Spleen (tissue), 11 donors: Measurements from ENCODE around the gene STON1. TPM values are rescaled to one million over a fixed set of nuclear protein-coding genes. Genes with fewer than 3 reads are reported as not detected.

Experiments used
- DNase-seq: peaks from one replicate; pipeline ENCODE4 v3.0.0-alpha.2; 2020
- H3K27ac ChIP-seq, 8 donors: fragments of 200-600 bp; sonication (generic) in 7 of 8; 1 replicate in 4 of 8; 2 replicates in 4 of 8; pipeline versions ENCODE4 v1.5.0 to v1.8.0; 2016 to 2021; ENCODE audit warnings: inconsistent platforms in 4 of 8, mild to moderate bottlenecking in 4 of 8, moderate library complexity in 1 of 8
- H3K27me3 ChIP-seq, 7 donors: fragments of 200-600 bp; sonication (generic) in 6 of 7; replicated peaks in 1 of 7; 1 replicate in 4 of 7; 2 replicates in 3 of 7; pipeline versions ENCODE4 v1.5.0 to v1.8.0; 2016 to 2021; ENCODE audit warnings: inconsistent platforms in 3 of 7, mild to moderate bottlenecking in 1 of 7
- H3K36me3 ChIP-seq, 6 donors: fragments of 200-600 bp; sonication (generic) in 5 of 6; 1 replicate in 4 of 6; 2 replicates in 2 of 6; pipeline versions ENCODE4 v1.5.0 to v1.8.0; 2016 to 2021; ENCODE audit warnings: inconsistent platforms in 2 of 6
- H3K4me1 ChIP-seq, 6 donors: fragments of 200-600 bp; sonication (generic) in 5 of 6; 1 replicate in 3 of 6; 2 replicates in 3 of 6; pipeline versions ENCODE4 v1.5.0 to v1.8.0; 2016 to 2021; ENCODE audit warnings: inconsistent platforms in 3 of 6
- H3K4me3 ChIP-seq, 8 donors: fragments of 200-600 bp; sonication (generic) in 7 of 8; 1 replicate in 4 of 8; 2 replicates in 4 of 8; pipeline versions ENCODE4 v1.5.0 to v1.8.0; 2016 to 2021; ENCODE audit warnings: inconsistent platforms in 4 of 8, mild to moderate bottlenecking in 4 of 8, moderate library complexity in 2 of 8
- H3K9me3 ChIP-seq, 8 donors: fragments of 200-600 bp; sonication (generic) in 7 of 8; 1 replicate in 4 of 8; 2 replicates in 4 of 8; pipeline versions ENCODE4 v1.5.0 to v1.8.0; 2016 to 2021; ENCODE audit warnings: inconsistent platforms in 4 of 8
- CTCF ChIP-seq, 11 experiments: fragments of 200-600 bp in 7 of 11; fragments of 450-650 bp in 4 of 11; sonication (generic) in 4 of 11; IDR thresholded peaks in 8 of 11; conservative IDR thresholded peaks in 3 of 11; 1 replicate in 7 of 11; 2 replicates in 4 of 11; pipeline versions ENCODE4 v1.4.0 to v1.8.0; 2016 to 2021; ENCODE audit warnings: antibody characterized with exemption in 11 of 11, inconsistent platforms in 4 of 11, mild to moderate bottlenecking in 1 of 11
- POLR2A ChIP-seq, 3 donors: fragments of 450-650 bp; IDR thresholded peaks; one replicate each; pipeline ENCODE4 v1.5.1; 2017; ENCODE audit warnings: antibody characterized with exemption in 3 of 3, mild to moderate bottlenecking in 1 of 3
- POLR2AphosphoS5 ChIP-seq, 3 donors: sonication (generic); formaldehyde crosslinking; IDR thresholded peaks; one replicate each; pipeline ENCODE4 v1.5.1; 2017; ENCODE audit warnings: antibody characterized with exemption in 3 of 3
- WGBS, 5 donors: extraction: QIAGEN DNeasy Blood & Tissue Kit in 3 of 5; methylation state at CpG; one replicate each; pipeline versions ENCODE4 v1.1.5 to v1.1.7; 2013 to 2018; 5-methylcytosine and 5-hydroxymethylcytosine counted together
- intact Hi-C: fragments of 100-400 bp; cut with DNase I; formaldehyde crosslinking; loops from one replicate; pipeline ENCODE4 v1.15.0; 2023; ENCODE audit warnings: low total_unique reads
- polyA plus RNA-seq, 3 donors: library from polyadenylated mRNA; stranded (reverse); fragments of 200-250 nt; gene quantifications; one replicate each; pipeline ENCODE4 v1.2.1, GENCODE V29; 2013
- total RNA-seq, 7 donors: library from RNA; depleted of rRNA in 3 of 7; stranded (reverse); fragments of >200 nt in 3 of 7; fragmentation: NEBNext Ultra II Directional in 4 of 7; extraction: Animal tissue kit (Norgen Biotek cat#: 25700) in 4 of 7; gene quantifications; one replicate each; pipeline versions ENCODE4 v1.1.0 to v1.2.1, GENCODE V29; 2016 to 2021
- donor health status: healthy with polysubstance abuse.
- donor health status: DM: no; HTN: no; CAD: no; lungs with moderate emphysema.
- donor health status: DM: no; HTN: no; CAD: no.
- donor health status: Bipolar disorder and iron deficiency.
- donor health status: healthy.
- donor health status: DM: no; HTN: no; CAD: no.
- donor health status: DM: yes; HTN: yes; CAD: no.

The STON1 gene
- total and polyA plus RNA-seq, 10 donors = 2.1 to 31.0 (median 20.4) TPM

- H3K36me3 ChIP-seq = no peaks in the 10 kb centered on the region
- 53 to 62% (median 61%) methylated on average over 4 of the region's 4 CpGs for WGBS, 5 donors
- H3K4me1 ChIP-seq = peaks cover 0 to 12% (median 0%) of the 10 kb centered on the region in 6 donors
- intact Hi-C loops = no loop called here
- H3K9me3 ChIP-seq = no peaks in the 10 kb centered on the region
- H3K4me3 ChIP-seq = no peak overlapping the region
- H3K27me3 ChIP-seq = no peaks in the 10 kb centered on the region
- no peak for DNase-seq
- TF ChIP-seq CTCF (IDR thresholded peaks at IDR 0.05 in 8 of 11, conservative IDR thresholded peaks at IDR 0.05 in 3 of 11) (no peak), POLR2AphosphoS5 (IDR thresholded peaks at IDR 0.05) (no peak), POLR2A (IDR thresholded peaks at IDR 0.05) (no peak)
- H3K27ac ChIP-seq = no peak overlapping the region
Measured at GRCh38 chr2:48586433-48586832, 56.5 kb downstream of the STON1 start.

GRCh38 chr2:48587560-48587959 lies 57.6 kb downstream of the STON1 start:
- 82 to 95% (median 86%) methylated on average over 4 to 5 of the region's 5 CpGs for WGBS, 5 donors
- Histone ChIP-seq H3K4me1 (peaks cover 0 to 12% (median 0%) of the 10 kb centered on the region in 6 donors), H3K9me3 (no peaks in the 10 kb centered on the region), H3K36me3 (no peaks in the 10 kb centered on the region), H3K27me3 (no peaks in the 10 kb centered on the region), H3K4me3 (no peak overlapping the region), H3K27ac (no peak overlapping the region)
- DNase-seq = no peak
- no peak for TF ChIP-seq POLR2A (IDR thresholded peaks at IDR 0.05)
- no peak for TF ChIP-seq CTCF (IDR thresholded peaks at IDR 0.05 in 8 of 11, conservative IDR thresholded peaks at IDR 0.05 in 3 of 11)
- TF ChIP-seq POLR2AphosphoS5 (IDR thresholded peaks at IDR 0.05) = no peak
- intact Hi-C loops = no loop called here

- Histone ChIP-seq H3K27ac (no peak overlapping the region), H3K4me3 (no peak overlapping the region), H3K27me3 (no peaks in the 10 kb centered on the region), H3K36me3 (no peaks in the 10 kb centered on the region), H3K4me1 (peaks cover 0 to 12% (median 0%) of the 10 kb centered on the region in 6 donors), H3K9me3 (no peaks in the 10 kb centered on the region)
- WGBS, 5 donors = 92 to 96% (median 94%) methylated on average over 3 of the region's 3 CpGs
- no peak for DNase-seq
- intact Hi-C loops = no loop called here
- TF ChIP-seq POLR2AphosphoS5 (IDR thresholded peaks at IDR 0.05) (no peak), POLR2A (IDR thresholded peaks at IDR 0.05) (no peak), CTCF (IDR thresholded peaks at IDR 0.05 in 8 of 11, conservative IDR thresholded peaks at IDR 0.05 in 3 of 11) (no peak)
Measured at GRCh38 chr2:48587961-48588360, 58.0 kb downstream of the STON1 start.

GRCh38 chr2:48588745-48589144 lies 58.8 kb downstream of the STON1 start:
- TF ChIP-seq CTCF (IDR thresholded peaks at IDR 0.05 in 8 of 11, conservative IDR thresholded peaks at IDR 0.05 in 3 of 11) = no peak
- TF ChIP-seq POLR2AphosphoS5 (IDR thresholded peaks at IDR 0.05) = no peak
- TF ChIP-seq POLR2A (IDR thresholded peaks at IDR 0.05) = no peak
- Histone ChIP-seq H3K36me3 (no peaks in the 10 kb centered on the region), H3K9me3 (no peaks in the 10 kb centered on the region), H3K4me3 (no peak overlapping the region), H3K27ac (no peak overlapping the region), H3K4me1 (peaks cover 0 to 12% (median 0%) of the 10 kb centered on the region in 6 donors), H3K27me3 (no peaks in the 10 kb centered on the region)
- DNase-seq = no peak
- intact Hi-C loops = no loop called here
- WGBS, 5 donors = 21 to 58% (median 33%) methylated on average over 1 of the region's 1 CpG
